Lower leg skin (tissue), 4 donors: ENCODE results near the gene TIMM17B. TPM values are rescaled to one million over a fixed set of nuclear protein-coding genes. Genes with fewer than 3 reads are reported as not detected.
"Not testable (repeated sequence)": the region's sequence is repeated elsewhere in the genome, so short reads cannot be mapped to it uniquely, and the experiment has no call there.

ENCODE experiments used
- DNase-seq, 2 donors: peaks; one replicate each; pipeline ENCODE4 v3.0.0-alpha.2; 2019; ENCODE audit warnings: low spot score in 2 of 2
- H3K4me3 ChIP-seq: fragments of 200-600 bp; sonication (generic); 2 replicates; pipeline ENCODE4 v1.5.1; 2017; ENCODE audit warnings: mild to moderate bottlenecking, low read depth; ENCODE audit not compliant: poor library complexity, severe bottlenecking
- POLR2A ChIP-seq, 2 donors: fragments of 450-650 bp; IDR thresholded peaks; one replicate each; pipeline ENCODE4 v1.6.1; 2016 to 2017; ENCODE audit warnings: antibody characterized with exemption in 2 of 2, mild to moderate bottlenecking in 1 of 2, moderate library complexity in 1 of 2
- WGBS, 2 donors: methylation state at CpG; one replicate each; pipeline ENCODE4 v1.1.5; 2018; 5-methylcytosine and 5-hydroxymethylcytosine counted together
- intact Hi-C: fragments of 100-400 bp; cut with DNase I; formaldehyde crosslinking; loops from one replicate; pipeline ENCODE4 v1.15.0; 2023; ENCODE audit warnings: low total_unique reads
- total RNA-seq, 4 donors: library from RNA; depleted of rRNA; stranded (reverse); fragments of >200 nt; gene quantifications; one replicate each; pipeline ENCODE4 v1.1.0, GENCODE V29; 2016
- TF ChIP-seq, protein P1 (sequence below), 3 donors: fragments of 450-650 bp; IDR thresholded peaks; one replicate each; pipeline ENCODE4 v1.5.1; 2016; ENCODE audit warnings: antibody characterized with exemption in 3 of 3, mild to moderate bottlenecking in 3 of 3, moderate library complexity in 2 of 3

TIMM17B gene
- total RNA-seq, 4 donors from 2014 or later, result 37.1 to 46.2 (median 42.2) TPM

DNA sequence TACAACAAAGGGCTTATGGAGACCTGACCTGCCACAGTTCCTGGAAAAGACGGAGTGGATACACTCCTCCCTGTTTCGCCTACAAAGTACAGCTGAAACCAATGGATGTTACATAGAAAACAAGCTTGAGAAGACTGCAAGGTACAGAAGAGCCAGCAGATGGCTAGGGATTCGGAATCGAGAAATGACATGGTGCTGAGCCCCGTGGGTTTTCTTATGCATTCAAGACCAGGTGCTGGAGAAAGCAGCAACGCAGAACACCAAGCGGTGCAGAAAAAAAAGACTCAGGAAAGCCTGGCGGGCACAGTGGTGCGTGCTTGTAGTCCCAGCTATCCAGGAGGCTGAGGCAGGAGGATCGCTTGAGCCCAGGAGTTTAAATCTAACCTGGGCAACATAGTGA is 13.8 kb downstream of the TIMM17B start:
- 72 to 73% methylated on average over 10 of the region's 10 CpGs for WGBS, 2 donors
- intact Hi-C loops, result no loop called here
- TF ChIP-seq, protein P1, sequence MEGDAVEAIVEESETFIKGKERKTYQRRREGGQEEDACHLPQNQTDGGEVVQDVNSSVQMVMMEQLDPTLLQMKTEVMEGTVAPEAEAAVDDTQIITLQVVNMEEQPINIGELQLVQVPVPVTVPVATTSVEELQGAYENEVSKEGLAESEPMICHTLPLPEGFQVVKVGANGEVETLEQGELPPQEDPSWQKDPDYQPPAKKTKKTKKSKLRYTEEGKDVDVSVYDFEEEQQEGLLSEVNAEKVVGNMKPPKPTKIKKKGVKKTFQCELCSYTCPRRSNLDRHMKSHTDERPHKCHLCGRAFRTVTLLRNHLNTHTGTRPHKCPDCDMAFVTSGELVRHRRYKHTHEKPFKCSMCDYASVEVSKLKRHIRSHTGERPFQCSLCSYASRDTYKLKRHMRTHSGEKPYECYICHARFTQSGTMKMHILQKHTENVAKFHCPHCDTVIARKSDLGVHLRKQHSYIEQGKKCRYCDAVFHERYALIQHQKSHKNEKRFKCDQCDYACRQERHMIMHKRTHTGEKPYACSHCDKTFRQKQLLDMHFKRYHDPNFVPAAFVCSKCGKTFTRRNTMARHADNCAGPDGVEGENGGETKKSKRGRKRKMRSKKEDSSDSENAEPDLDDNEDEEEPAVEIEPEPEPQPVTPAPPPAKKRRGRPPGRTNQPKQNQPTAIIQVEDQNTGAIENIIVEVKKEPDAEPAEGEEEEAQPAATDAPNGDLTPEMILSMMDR (IDR thresholded peaks at IDR 0.05), result no peak
- TF ChIP-seq POLR2A (IDR thresholded peaks at IDR 0.05), result no peak
- peak in 1 of 2 donors; percentile 17 for DNase-seq
- H3K4me3 ChIP-seq, result no peak overlapping the region

DNA sequence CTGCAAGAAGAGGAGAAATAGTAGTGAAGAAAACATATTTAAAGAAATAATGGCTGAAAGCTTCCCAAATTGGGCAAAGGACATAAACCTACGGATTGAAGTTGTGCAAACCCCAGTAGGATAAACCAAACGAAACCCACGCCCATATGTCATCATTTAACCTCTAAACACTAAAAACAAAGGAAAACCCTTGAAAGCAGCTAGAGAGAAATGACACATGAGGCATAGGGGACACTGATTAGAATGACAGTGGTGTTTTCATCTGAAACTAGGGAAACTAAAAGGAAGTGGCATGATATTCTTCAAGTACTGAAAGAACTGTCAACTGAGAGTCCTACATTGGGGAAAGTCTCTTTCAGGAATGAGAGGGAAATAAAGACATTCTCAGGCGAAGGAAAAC is 20.6 kb downstream of the TIMM17B start:
- intact Hi-C loops, DNase-seq, H3K4me3 ChIP-seq: not testable (repeated sequence)
- WGBS, 2 donors, result 52 to 57% methylated on average over 4 of the region's 4 CpGs

DNA sequence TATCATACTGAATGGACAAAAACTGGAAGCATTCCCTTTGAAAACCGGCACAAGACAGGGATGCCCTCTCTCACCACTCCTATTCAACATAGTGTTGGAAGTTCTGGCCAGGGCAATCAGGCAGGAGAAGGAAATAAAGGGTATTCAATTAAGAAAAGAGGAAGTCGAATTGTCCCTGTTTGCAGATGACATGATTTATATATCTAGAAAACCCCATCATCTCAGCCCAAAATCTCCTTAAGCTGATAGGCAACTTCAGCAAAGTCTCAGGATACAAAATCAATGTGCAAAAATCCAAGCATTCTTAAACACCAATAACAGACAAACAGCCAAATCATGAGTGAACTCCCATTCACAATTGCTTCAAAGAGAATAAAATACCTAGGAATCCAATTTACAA is 25.6 kb downstream of the TIMM17B start:
- DNase-seq, intact Hi-C loops, H3K4me3 ChIP-seq: not testable (repeated sequence)
- 48 to 64% methylated on average over 1 to 2 of the region's 2 CpGs for WGBS, 2 donors

DNA sequence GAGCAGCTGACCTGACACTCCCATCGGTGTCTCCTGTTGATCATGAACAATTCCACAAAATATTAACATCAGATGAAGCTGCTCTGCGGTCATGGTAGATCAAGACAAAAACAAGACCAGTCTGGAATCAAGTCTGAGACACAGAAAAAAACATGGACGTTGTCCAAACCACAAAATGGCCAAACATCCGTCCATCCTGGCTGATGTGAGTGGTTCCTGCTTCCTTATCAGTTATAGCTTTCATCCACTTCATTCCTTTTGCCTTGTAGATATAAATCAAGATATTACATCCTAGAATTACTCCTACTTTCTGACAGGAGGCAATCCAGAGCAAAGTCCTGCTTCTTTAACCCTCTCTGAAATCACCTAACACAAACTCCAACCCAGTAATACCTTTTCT is 33.4 kb downstream of the TIMM17B start:
- DNase-seq, result peak in 1 of 2 donors; percentile 25
- H3K4me3 ChIP-seq, result no peak overlapping the region
- WGBS, 2 donors, result 52 to 64% methylated on average over 4 of the region's 4 CpGs
- intact Hi-C loops, result no loop called here
- TF ChIP-seq, protein P1 (IDR thresholded peaks at IDR 0.05), result no peak
- TF ChIP-seq POLR2A (IDR thresholded peaks at IDR 0.05), result no peak

DNA sequence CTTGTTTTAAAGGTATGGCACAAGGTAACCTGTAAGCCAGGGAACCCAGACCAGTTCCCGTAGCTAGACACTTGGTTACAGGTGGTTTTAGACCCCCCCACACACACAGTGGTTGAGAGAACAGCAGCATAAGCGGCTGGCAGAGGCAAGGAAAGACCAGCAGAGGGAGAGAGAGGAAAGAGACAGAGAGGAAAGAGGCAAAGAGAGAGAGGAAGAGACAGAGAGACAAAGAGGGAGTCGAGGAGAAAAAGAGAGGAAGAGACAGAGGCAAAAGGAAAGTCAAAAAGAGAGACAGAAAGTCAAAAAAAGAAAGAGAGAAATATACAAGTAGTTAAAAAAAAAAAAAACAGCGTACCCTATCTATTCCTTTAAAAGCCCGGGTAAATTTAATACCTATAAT is 42.7 kb downstream of the TIMM17B start:
- intact Hi-C loops, result loop anchor here (5.0 kb wide), 1 partner anchor 1222 kb away; no protein-coding TSS in a partner anchor
- H3K4me3 ChIP-seq, result no peak overlapping the region
- 27 to 51% methylated on average over 5 of the region's 5 CpGs for WGBS, 2 donors
- TF ChIP-seq POLR2A (IDR thresholded peaks at IDR 0.05), result no peak
- TF ChIP-seq, protein P1 (IDR thresholded peaks at IDR 0.05), result no peak
- no peak for DNase-seq

DNA sequence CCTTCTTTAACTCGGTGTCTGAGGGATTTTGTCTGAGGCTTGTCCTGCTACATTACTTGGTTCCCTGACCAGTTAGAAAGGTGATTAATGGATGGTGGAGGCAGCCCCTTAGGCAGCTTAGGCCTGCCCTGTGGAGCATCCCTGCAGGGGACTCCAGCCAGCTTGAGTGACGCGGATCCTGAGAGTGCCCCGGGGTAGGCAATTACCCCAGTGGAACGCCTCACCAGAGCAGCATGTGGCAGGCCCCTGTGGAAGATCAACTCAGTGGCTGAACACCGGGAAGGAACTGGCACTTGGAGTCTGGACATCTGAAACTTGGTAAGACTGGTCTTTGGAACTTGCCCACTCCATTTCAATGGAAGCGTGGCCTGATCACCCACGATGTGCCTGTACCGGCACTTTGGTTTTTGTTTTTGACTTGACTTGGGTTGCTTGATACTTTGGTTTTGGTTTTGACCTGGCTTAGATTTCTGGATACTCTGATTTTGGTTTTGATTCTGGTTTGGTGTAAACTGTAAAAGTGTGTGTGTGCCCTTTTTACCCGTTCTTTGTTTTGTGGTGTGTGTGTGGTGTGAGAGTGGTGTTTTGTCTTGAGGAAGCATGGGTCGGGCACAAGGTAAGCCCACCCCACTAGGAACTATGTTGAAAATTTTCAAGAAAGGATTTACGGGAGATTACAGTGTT is 43.3 kb downstream of the TIMM17B start:
- intact Hi-C loops, result loop anchor here (5.0 kb wide), 1 partner anchor 1223 kb away; no protein-coding TSS in a partner anchor
- peak in 1 of 2 donors; percentile 74 for DNase-seq
- WGBS, 2 donors, result 89 to 90% methylated on average over 12 of the region's 12 CpGs
- not testable (repeated sequence) for H3K4me3 ChIP-seq

DNA sequence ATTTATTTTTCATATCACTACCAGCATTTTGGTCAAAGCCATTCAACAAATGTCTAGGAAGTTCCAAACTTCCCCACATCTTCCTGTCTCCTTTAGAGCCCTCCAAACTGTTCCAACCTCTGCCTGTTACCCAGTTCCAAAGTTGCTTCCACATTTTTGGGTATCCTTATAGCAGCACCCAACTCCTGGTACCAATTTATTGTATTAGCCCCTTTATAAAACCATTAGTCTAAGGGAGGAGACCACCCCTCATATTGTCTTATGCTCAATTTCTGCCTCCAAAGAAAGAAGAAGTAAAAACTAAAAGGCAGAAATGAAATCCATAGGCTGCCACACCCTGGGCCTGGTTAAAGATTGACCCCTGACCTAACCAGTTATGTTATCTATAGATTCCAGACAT is 44.1 kb downstream of the TIMM17B start:
- not testable (repeated sequence) for H3K4me3 ChIP-seq, DNase-seq
- intact Hi-C loops, result loop anchor here (5.0 kb wide), 1 partner anchor 1224 kb away; no protein-coding TSS in a partner anchor

DNA sequence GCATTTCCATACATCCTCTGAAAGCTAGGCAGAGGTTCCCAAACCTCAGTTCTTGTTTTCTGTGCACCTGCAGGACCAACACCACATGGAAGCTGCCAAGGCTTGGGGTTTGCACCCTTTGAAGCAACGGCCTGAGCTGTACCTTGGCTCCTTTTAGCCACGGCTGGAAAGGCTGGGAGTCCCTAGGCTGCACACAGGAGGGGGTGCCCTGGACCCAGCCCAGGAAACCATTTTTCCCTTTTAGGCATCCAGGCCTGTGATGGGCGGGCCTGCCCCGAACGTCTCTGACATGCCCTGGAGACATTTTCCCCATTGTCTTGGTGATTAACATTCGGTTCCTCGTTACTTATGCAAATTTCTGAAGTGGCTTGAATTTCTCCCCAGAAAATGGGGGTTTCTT is 44.7 kb downstream of the TIMM17B start:
- 59 to 67% methylated on average over 7 of the region's 7 CpGs for WGBS, 2 donors
- TF ChIP-seq POLR2A (IDR thresholded peaks at IDR 0.05), result no peak
- TF ChIP-seq, protein P1 (IDR thresholded peaks at IDR 0.05), result no peak
- no peak overlapping the region for H3K4me3 ChIP-seq
- DNase-seq, result peak in 1 of 2 donors; percentile 74
- intact Hi-C loops, result loop anchor here (5.0 kb wide), 1 partner anchor 1224 kb away; no protein-coding TSS in a partner anchor
